ENCODE data around the gene MGAT5B. TPM values are rescaled to one million over a fixed set of nuclear protein-coding genes. Genes with fewer than 3 reads are reported as not detected.

Gene MGAT5B
- total and polyA plus RNA-seq, 2 of the 13 experiments (the other 11 are each of a cell fraction or from before 2014, with no cell fraction given) = 0.07 to 0.13 TPM

- TF ChIP-seq ZFP90 (CRISPR knock-in tag; IDR thresholded peaks at IDR 0.05; ENCODE audit: borderline replicate concordance) (no peak), ZNF747 (CRISPR knock-in tag; IDR thresholded peaks at IDR 0.05; ENCODE audit: borderline replicate concordance) (no peak), ZNF225 (CRISPR knock-in tag; IDR thresholded peaks at IDR 0.05) (no peak), TFE3 (CRISPR knock-in tag; IDR thresholded peaks at IDR 0.05) (no peak), SP140L (CRISPR knock-in tag; IDR thresholded peaks at IDR 0.05; ENCODE audit: borderline replicate concordance) (no peak), KDM5A (IDR thresholded peaks at IDR 0.05; ENCODE audit: borderline replicate concordance, low read length) (no peak), NR1H2 (CRISPR knock-in tag; IDR thresholded peaks at IDR 0.05; ENCODE audit: borderline replicate concordance, low read depth) (no peak), ZBTB1 (CRISPR knock-in tag; IDR thresholded peaks at IDR 0.05; ENCODE audit: borderline replicate concordance) (no peak), TOPORS (CRISPR knock-in tag; IDR thresholded peaks at IDR 0.05) (no peak), GATA4 (IDR thresholded peaks at IDR 0.05; ENCODE audit: borderline replicate concordance, low read depth) (no peak), SIX4 (CRISPR knock-in tag; IDR thresholded peaks at IDR 0.05) (no peak), ZNF800 (CRISPR knock-in tag; IDR thresholded peaks at IDR 0.05) (no peak), U2AF2 (IDR thresholded peaks at IDR 0.05; ENCODE audit: low read depth, low read length) (no peak), TBX2 (CRISPR knock-in tag; IDR thresholded peaks at IDR 0.05; ENCODE audit: borderline replicate concordance) (no peak)
These were observed 12.8 kb downstream of the MGAT5B start (continued) for GRCh38 chr17:76880971-76881370.

Measured in HepG2 (cell line).